Measurements from ENCODE around the gene DHRS12. TPM values are rescaled to one million over a fixed set of nuclear protein-coding genes. Genes with fewer than 3 reads are reported as not detected.

Gene DHRS12
- total RNA-seq, 6 experiments from 2014 or later = 10.2 to 17.6 (median 12.4) TPM

DNA sequence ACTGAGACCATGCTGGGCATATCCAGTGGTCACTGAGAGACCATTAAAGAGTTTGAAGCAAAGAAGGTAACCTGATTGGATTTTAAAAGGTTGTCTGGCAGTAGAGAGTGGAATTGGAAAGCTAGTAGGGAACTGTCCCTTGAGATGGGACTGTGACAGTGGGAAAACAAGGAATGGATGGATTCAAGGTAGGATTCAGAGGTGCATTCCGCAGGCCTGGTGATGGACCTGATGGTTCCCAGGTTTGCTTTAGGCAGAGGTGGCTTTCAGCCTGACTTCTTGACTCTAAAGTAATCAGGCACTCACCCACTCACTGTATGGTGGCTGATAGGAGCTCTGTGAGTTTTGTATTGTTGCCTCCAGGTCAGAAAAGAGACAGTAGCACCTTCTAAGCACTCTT lies 73.0 kb downstream of the DHRS12 start:
- Histone ChIP-seq H3K4me3 (no peak overlapping the region), H3K36me3 (no peaks in the 10 kb centered on the region), H3K4me1 (peaks cover 0 to 53% (median 17%) of the 10 kb centered on the region in 4 donors), H3K9me3 (no peaks in the 10 kb centered on the region), H3K27me3 (no peaks in the 10 kb centered on the region), H3K27ac (peak overlapping the region in 2 of 3 donors; percentile 28 to 41)
- no CpG with 5 or more reads among the region's 1 CpG for WGBS (ENCODE audit: insufficient coverage, low coverage, low lambda C conversion rate, missing lambda C conversion rate)
- intact Hi-C loops (cut with DNase I) = no loop called here
- DNase-seq = no peak
- no peak for TF ChIP-seq POLR2A (IDR thresholded peaks at IDR 0.05)
- TF ChIP-seq, protein P1, sequence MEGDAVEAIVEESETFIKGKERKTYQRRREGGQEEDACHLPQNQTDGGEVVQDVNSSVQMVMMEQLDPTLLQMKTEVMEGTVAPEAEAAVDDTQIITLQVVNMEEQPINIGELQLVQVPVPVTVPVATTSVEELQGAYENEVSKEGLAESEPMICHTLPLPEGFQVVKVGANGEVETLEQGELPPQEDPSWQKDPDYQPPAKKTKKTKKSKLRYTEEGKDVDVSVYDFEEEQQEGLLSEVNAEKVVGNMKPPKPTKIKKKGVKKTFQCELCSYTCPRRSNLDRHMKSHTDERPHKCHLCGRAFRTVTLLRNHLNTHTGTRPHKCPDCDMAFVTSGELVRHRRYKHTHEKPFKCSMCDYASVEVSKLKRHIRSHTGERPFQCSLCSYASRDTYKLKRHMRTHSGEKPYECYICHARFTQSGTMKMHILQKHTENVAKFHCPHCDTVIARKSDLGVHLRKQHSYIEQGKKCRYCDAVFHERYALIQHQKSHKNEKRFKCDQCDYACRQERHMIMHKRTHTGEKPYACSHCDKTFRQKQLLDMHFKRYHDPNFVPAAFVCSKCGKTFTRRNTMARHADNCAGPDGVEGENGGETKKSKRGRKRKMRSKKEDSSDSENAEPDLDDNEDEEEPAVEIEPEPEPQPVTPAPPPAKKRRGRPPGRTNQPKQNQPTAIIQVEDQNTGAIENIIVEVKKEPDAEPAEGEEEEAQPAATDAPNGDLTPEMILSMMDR (IDR thresholded peaks at IDR 0.05) = no peak
- ATAC-seq = no peak

DNA sequence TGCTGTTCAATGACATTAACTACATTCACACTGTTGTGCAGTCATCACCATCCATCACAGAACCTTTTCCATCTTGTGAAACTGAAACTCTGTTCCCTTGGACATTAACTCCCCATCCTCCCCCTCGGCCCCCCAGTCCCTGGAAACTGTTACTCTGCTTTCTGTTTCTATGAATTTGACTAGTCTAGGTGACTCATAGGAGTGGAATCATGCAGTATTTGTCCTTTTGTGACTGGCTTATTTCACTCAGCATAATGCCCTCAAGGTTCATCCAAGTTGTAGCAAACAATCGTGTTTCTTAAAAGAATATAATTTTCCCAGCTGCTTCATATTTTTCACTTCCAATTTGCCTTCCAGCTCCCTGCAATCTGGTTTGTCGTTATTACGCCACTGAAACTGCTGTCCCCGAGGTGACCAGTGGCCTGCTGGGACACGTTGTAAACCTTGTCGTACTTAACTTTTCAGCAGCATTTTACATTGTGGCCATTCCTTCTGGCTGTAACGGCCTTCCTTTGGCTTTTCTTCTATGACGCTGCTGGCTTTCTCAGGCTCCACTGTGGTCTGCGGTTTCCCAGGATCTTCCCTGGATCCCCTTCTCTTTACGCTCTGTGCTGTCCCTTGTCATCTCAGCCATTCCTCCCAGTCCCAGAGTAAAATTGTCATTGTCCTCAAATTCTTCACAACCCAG lies 74.0 kb downstream of the DHRS12 start:
- Histone ChIP-seq H3K4me3 (no peak overlapping the region), H3K27me3 (no peaks in the 10 kb centered on the region), H3K9me3 (no peaks in the 10 kb centered on the region), H3K4me1 (peaks cover 0 to 53% (median 17%) of the 10 kb centered on the region in 4 donors), H3K36me3 (no peaks in the 10 kb centered on the region), H3K27ac (peak overlapping the region; percentile 27 to 58 (median 41))
- ATAC-seq (peak; percentile 5 to 63 (median 36)), DNase-seq (peak in 1 of 3 donors; percentile 55)
- intact Hi-C loops (cut with DNase I) = no loop called here
- WGBS (ENCODE audit: insufficient coverage, low coverage, low lambda C conversion rate, missing lambda C conversion rate) = 71% methylated on average over 9 of the region's 11 CpGs
- TF ChIP-seq POLR2A (IDR thresholded peaks at IDR 0.05) = no peak
- TF ChIP-seq, protein P1 (IDR thresholded peaks at IDR 0.05) = no peak

DNA sequence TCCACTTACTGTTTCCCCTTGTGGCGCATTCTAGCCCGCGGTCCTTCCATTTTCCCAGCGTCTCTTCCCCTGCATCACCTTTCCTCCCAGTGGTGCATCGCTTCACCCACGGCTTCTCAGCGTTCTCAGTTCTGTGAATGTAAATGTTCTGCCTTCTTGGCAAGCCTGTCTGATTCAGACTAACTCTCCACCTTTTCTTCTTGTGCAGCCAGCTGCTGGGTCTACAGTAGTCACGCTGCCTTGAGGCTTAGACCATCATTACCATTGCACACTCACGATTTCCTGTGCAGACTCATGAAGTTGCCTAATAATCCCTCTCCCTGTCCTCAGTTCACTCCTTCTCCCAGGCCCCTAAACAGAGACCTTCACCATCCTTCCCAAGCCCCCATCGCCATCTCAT lies 75.0 kb downstream of the DHRS12 start:
- H3K36me3 ChIP-seq = no peaks in the 10 kb centered on the region
- no peak for ATAC-seq
- H3K27ac ChIP-seq = peak overlapping the region; percentile 53 to 78 (median 65)
- WGBS (ENCODE audit: insufficient coverage, low coverage, low lambda C conversion rate, missing lambda C conversion rate) = 89% methylated on average over 10 of the region's 10 CpGs
- intact Hi-C loops (cut with DNase I) = no loop called here
- H3K4me3 ChIP-seq = no peak overlapping the region
- H3K4me1 ChIP-seq = peaks cover 0 to 52% (median 17%) of the 10 kb centered on the region in 4 donors
- no peaks in the 10 kb centered on the region for H3K27me3 ChIP-seq
- no peaks in the 10 kb centered on the region for H3K9me3 ChIP-seq
- DNase-seq = no peak
- TF ChIP-seq, protein P1 (IDR thresholded peaks at IDR 0.05) = no peak
- TF ChIP-seq POLR2A (IDR thresholded peaks at IDR 0.05) = no peak

DNA sequence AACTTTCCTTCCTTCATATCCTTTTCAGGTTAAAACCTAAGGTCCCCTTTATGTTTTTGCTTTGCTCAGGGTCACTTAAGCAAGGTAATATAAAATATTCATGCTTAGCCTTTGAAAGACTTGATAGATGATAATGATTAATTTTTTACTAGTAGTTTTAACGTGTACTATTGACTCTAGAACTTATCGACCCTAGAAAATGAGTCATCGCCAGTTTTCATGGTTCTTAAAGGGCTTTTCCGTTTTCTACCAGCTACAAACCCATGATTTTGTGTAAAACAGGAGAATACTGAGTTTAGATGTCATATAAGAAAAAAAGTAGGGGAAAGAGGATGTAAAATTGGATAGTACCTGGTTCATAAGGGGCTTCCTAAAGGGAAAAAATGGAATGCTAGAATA lies 75.7 kb downstream of the DHRS12 start:
- H3K4me1 ChIP-seq = peaks cover 0 to 46% (median 17%) of the 10 kb centered on the region in 4 donors
- H3K4me3 ChIP-seq = peak overlapping the region in 1 of 3 donors; percentile 4
- no peaks in the 10 kb centered on the region for H3K9me3 ChIP-seq
- ATAC-seq = peak in 3 of 4 donors; percentile 1 to 48 (median 11)
- no peak for DNase-seq
- TF ChIP-seq, protein P1 (IDR thresholded peaks at IDR 0.05) = no peak
- no peak for TF ChIP-seq POLR2A (IDR thresholded peaks at IDR 0.05)
- H3K36me3 ChIP-seq = no peaks in the 10 kb centered on the region
- H3K27me3 ChIP-seq = no peaks in the 10 kb centered on the region
- 18% methylated on average over 4 of the region's 4 CpGs for WGBS (ENCODE audit: insufficient coverage, low coverage, low lambda C conversion rate, missing lambda C conversion rate)
- peak overlapping the region; percentile 53 to 78 (median 65) for H3K27ac ChIP-seq
- intact Hi-C loops (cut with DNase I) = no loop called here

Measured in right lobe of liver (tissue), 6 donors.